DND-41 (cell line): ENCODE data around the gene ATP6V1C2.
A peak's percentile ranks its signal among the peaks of the same experiment; 100 is the strongest.

Experiments used
- ATAC-seq: fragments of 200-7000 bp; cut with Tn5 transposase; 3 replicates; pipeline ENCODE4 v1.9.1; 2021; ENCODE audit warnings: low read depth; ENCODE audit not compliant: insufficient read depth
- DNase-seq: peaks from one replicate; pipeline ENCODE4 v3.0.0-alpha.2; 2020
- H2AFZ ChIP-seq: 2 replicates; pipeline ENCODE4 v1.6.0; 2012; ENCODE audit warnings: low read depth, low read length
- H3K27ac ChIP-seq: 2 replicates; pipeline ENCODE4 v1.5.1; 2012; ENCODE audit warnings: low read length, inconsistent platforms
- H3K27me3 ChIP-seq: fragments of 200-600 bp; sonication (generic); 2 replicates; pipeline ENCODE4 v1.6.0; 2012; ENCODE audit warnings: low read length, mild to moderate bottlenecking, inconsistent platforms; ENCODE audit not compliant: insufficient read depth, poor library complexity
- H3K36me3 ChIP-seq: 2 replicates; pipeline ENCODE4 v1.5.1; 2012; ENCODE audit warnings: low read length, inconsistent platforms; ENCODE audit not compliant: insufficient read depth
- H3K4me1 ChIP-seq: 2 replicates; pipeline ENCODE4 v1.5.1; 2012; ENCODE audit warnings: mild to moderate bottlenecking, low read length; ENCODE audit not compliant: insufficient read depth
- H3K4me2 ChIP-seq: 2 replicates; pipeline ENCODE4 v1.6.0; 2012; ENCODE audit warnings: mild to moderate bottlenecking, moderate library complexity, low read length, inconsistent platforms; ENCODE audit not compliant: insufficient read depth
- H3K4me3 ChIP-seq, 2 experiments: fragments of 200-600 bp in 1 of 2; shearing (Covaris generic) in 1 of 2; 2 replicates each; pipeline ENCODE4 v1.5.1; 2012 to 2016; ENCODE audit warnings: inconsistent platforms in 2 of 2, low read length in 2 of 2, mild to moderate bottlenecking in 2 of 2, low read depth in 1 of 2, moderate library complexity in 1 of 2
- H3K79me2 ChIP-seq: 2 replicates; pipeline ENCODE4 v1.6.0; 2012; ENCODE audit warnings: low read length, inconsistent platforms; ENCODE audit not compliant: insufficient read depth
- H3K9ac ChIP-seq: 2 replicates; pipeline ENCODE4 v1.6.0; 2012; ENCODE audit warnings: low read depth, mild to moderate bottlenecking, inconsistent platforms, low read length, moderate library complexity
- H3K9me3 ChIP-seq: 2 replicates; pipeline ENCODE4 v1.5.1; 2012; ENCODE audit warnings: low read length, moderate library complexity, mild to moderate bottlenecking, inconsistent platforms; ENCODE audit not compliant: insufficient read depth, severe bottlenecking
- H4K20me1 ChIP-seq: 2 replicates; pipeline ENCODE4 v1.6.0; 2012; ENCODE audit warnings: low read length; ENCODE audit not compliant: insufficient read depth
- CTCF ChIP-seq: IDR thresholded peaks from 2 replicates; pipeline ENCODE4 v1.5.1; 2012; ENCODE audit warnings: borderline replicate concordance, low read length, moderate library complexity, mild to moderate bottlenecking; ENCODE audit not compliant: poor library complexity, severe bottlenecking; ENCODE audit errors: extremely low read depth
- EZH2 ChIP-seq: IDR thresholded peaks from 3 replicates; pipeline ENCODE4 v1.6.1; 2012; ENCODE audit warnings: borderline replicate concordance, low read depth, mild to moderate bottlenecking, moderate library complexity, low read length, inconsistent platforms; ENCODE audit not compliant: severe bottlenecking

The ATP6V1C2 gene

GRCh38 chr2:10680214-10680613 lies 41.2 kb upstream of the ATP6V1C2 start:
- TF ChIP-seq CTCF (no peak), EZH2 (no peak)

GRCh38 chr2:10680957-10681356 lies 40.5 kb upstream of the ATP6V1C2 start:
- no peak for ATAC-seq
- H3K36me3 ChIP-seq, result peaks cover 48% of the 10 kb centered on the region
- no peak for DNase-seq
- no peak overlapping the region for H3K27ac ChIP-seq
- peaks cover 30% of the 10 kb centered on the region for H3K79me2 ChIP-seq
- TF ChIP-seq CTCF (no peak), EZH2 (no peak)
- no peaks in the 10 kb centered on the region for H3K27me3 ChIP-seq
- no peak overlapping the region for H3K4me2 ChIP-seq
- H3K9me3 ChIP-seq, result no peaks in the 10 kb centered on the region
- H4K20me1 ChIP-seq, result peaks cover 4% of the 10 kb centered on the region; the same call in 1 of the 2 replicates
- H3K9ac ChIP-seq, result no peak overlapping the region
- H3K4me1 ChIP-seq, result peaks cover 5% of the 10 kb centered on the region
- H2AFZ ChIP-seq, result no peak overlapping the region
- no peak overlapping the region for H3K4me3 ChIP-seq

More at GRCh38 chr2:10680214-10680613, 41.2 kb upstream of the ATP6V1C2 start:
- Histone ChIP-seq H3K9ac (no peak overlapping the region), H3K79me2 (peaks cover 22% of the 10 kb centered on the region), H3K27me3 (no peaks in the 10 kb centered on the region), H3K4me1 (peaks cover 13% of the 10 kb centered on the region), H2AFZ (no peak overlapping the region), H3K4me2 (no peak overlapping the region), H3K36me3 (peaks cover 47% of the 10 kb centered on the region), H4K20me1 (no peaks in the 10 kb centered on the region), H3K9me3 (no peaks in the 10 kb centered on the region), H3K27ac (no peak overlapping the region), H3K4me3 (no peak overlapping the region)
- ATAC-seq, result no peak
- no peak for DNase-seq

GRCh38 chr2:10686176-10686730 lies 35.2 kb upstream of the ATP6V1C2 start:
- Histone ChIP-seq H3K36me3 (peaks cover 36% of the 10 kb centered on the region), H3K9me3 (no peaks in the 10 kb centered on the region), H3K27ac (no peak overlapping the region), H4K20me1 (peaks cover 38% of the 10 kb centered on the region), H3K4me3 (no peak overlapping the region), H3K9ac (no peak overlapping the region), H3K79me2 (peaks cover 73% of the 10 kb centered on the region), H3K27me3 (no peaks in the 10 kb centered on the region), H3K4me2 (peak overlapping the region; percentile 42; the same call in 1 of the 2 replicates), H2AFZ (no peak overlapping the region), H3K4me1 (peaks cover 41% of the 10 kb centered on the region)
- ATAC-seq (no peak), DNase-seq (no peak)
- TF ChIP-seq EZH2 (no peak), CTCF (no peak)
